ENCODE results near the gene PCGF1. TPM values are rescaled to one million over a fixed set of nuclear protein-coding genes. Genes with fewer than 3 reads are reported as not detected.

The PCGF1 gene
- total RNA-seq, 1 experiment from 2014 or later = 39.9 TPM

DNA sequence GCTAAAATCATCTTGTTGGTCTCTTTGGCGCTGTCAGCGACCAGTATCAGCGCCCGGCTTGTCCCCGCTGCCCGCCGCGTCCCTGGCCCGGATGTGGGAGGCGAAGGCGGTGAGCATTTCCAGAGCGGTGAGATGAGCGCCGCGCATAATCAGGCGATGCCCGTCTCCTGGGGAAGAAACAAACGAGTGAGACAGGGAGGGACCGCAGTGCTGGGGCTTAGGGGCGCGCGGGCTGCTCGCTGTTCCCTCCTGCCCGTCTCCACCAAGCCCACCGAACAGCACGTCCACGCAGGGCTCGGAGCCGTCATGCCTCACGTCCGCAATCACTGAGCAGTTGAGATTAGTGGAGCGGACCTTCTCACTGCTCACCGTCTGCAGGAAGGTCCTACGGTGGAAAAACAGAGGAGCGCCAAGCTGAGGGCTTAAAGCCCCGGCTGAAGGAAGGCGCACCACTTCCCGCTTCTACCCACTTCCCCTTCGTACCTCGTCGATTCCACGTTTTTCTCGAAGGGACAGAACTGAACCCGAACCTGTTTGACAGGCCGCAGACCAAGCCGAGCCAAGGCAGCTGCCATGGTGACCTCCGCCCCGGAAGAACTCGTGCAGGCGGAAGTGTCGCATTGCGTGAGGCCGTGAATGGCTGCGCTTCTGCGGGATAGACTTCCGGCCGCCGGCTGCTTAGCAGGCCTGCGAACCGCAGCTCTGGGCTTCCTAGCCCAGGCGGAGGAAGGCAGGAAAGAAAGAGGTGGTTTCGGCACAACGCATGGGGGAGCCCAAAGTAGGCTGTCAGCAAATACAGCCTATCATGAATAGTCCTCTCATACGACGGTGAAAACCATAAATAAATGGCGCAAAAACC, 35.2 kb downstream of the PCGF1 start, which contains the start of gene MRPL53:
Gene MRPL53, minus strand, starts transcription at position 595 of the 859 bp plus-strand sequence. Its CDS starts 20 bp downstream, at position 575.
- ChIA-PET RAD21 (ENCODE audit: low non-redundant PET in 1 of 2, low total read pairs in 2 of 2, uncharacterized antibody in 2 of 2, unreplicated experiment in 2 of 2) (interaction anchor here in 1 of 2 experiments (0.6 kb wide), 1 partner anchor 57 kb away, joined by 3 read pairs; the partner anchor contains the start of genes AUP1 and HTRA2), POLR2A (interaction anchor here (0.8 to 2.7 kb wide), 6 partner anchors 9 to 58 kb away, joined by 3 to 25 read pairs (median 4); partner anchors contain the start of genes AUP1, CCDC142, HTRA2 and TTC31), CTCF (interaction anchor here (1.5 kb wide), 1 partner anchor 11 kb away, joined by 11 read pairs; the partner anchor contains the start of genes CCDC142 and TTC31)
- H3K79me2 ChIP-seq (ENCODE audit: insufficient read depth, low read length) = peaks cover 10% of the 10 kb centered on the region
- H3K9me2 ChIP-seq (ENCODE audit: insufficient read depth) = no peaks in the 10 kb centered on the region
- intact Hi-C loops (cut with micrococcal nuclease) = no loop called here
- peak; percentile 86 for ATAC-seq
- H3K36me3 ChIP-seq (ENCODE audit: control insufficient read depth in 1 of 2, insufficient read depth in 2 of 2, low read length in 2 of 2) = peaks cover 8 to 17% of the 10 kb centered on the region in 2 experiments; a peak in 2 of 4 replicates
- DNase-seq (ENCODE audit: low read depth, low spot score) = peak; percentile 89
- peaks cover 12 to 18% of the 10 kb centered on the region in 2 experiments; a peak in 3 of 4 replicates for H3K4me1 ChIP-seq (ENCODE audit: control insufficient read depth in 1 of 2, insufficient read depth in 2 of 2, low read length in 2 of 2)
- peak within 1 kb of the TSS; percentile 87 for H3K9ac ChIP-seq (ENCODE audit: low read length)
- H3K27ac ChIP-seq (ENCODE audit: low read depth, low read length) = peak within 1 kb of the TSS; percentile 82
- H3K9me3 ChIP-seq (ENCODE audit: control insufficient read depth in 1 of 2, insufficient read depth in 1 of 2, low read depth in 1 of 2, low read length in 2 of 2) = no peaks in the 10 kb centered on the region
- H3K4me3 ChIP-seq (replicated peaks in 1 of 2; ENCODE audit: low read depth in 1 of 2, low read length in 2 of 2) = peak within 1 kb of the TSS; percentile 94 to 96
- H4K20me1 ChIP-seq (ENCODE audit: insufficient read depth) = no peaks in the 10 kb centered on the region
- H2AFZ ChIP-seq (ENCODE audit: low read depth, low read length, poor library complexity, severe bottlenecking) = no peak within 1 kb of the TSS
- peak within 1 kb of the TSS; percentile 88 for H3K4me2 ChIP-seq (ENCODE audit: low read length)
- TSS peak; percentile 86 for BruUV-seq (replicated peaks)
- H3K27me3 ChIP-seq (ENCODE audit: insufficient read depth, low read length) = no peaks in the 10 kb centered on the region
- TF ChIP-seq ZNF274 (IDR thresholded peaks at IDR 0.05; ENCODE audit: low read depth, low read length) = no peak
- TF ChIP-seq, protein P1, sequence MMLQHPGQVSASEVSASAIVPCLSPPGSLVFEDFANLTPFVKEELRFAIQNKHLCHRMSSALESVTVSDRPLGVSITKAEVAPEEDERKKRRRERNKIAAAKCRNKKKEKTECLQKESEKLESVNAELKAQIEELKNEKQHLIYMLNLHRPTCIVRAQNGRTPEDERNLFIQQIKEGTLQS (IDR thresholded peaks at IDR 0.05) = no peak
- peak; percentile 88 for TF ChIP-seq CBX3 (IDR thresholded peaks at IDR 0.05; ENCODE audit: low read depth)
- peak; percentile 93 for TF ChIP-seq ZFX (IDR thresholded peaks at IDR 0.05)
- peak; percentile 74 for TF ChIP-seq JUND (IDR thresholded peaks at IDR 0.05)
- peak; percentile 20 for TF ChIP-seq TCF7L2 (IDR thresholded peaks at IDR 0.05; ENCODE audit: borderline replicate concordance, extremely low read depth, insufficient read depth, insufficient read length)
- TF ChIP-seq, protein P2, sequence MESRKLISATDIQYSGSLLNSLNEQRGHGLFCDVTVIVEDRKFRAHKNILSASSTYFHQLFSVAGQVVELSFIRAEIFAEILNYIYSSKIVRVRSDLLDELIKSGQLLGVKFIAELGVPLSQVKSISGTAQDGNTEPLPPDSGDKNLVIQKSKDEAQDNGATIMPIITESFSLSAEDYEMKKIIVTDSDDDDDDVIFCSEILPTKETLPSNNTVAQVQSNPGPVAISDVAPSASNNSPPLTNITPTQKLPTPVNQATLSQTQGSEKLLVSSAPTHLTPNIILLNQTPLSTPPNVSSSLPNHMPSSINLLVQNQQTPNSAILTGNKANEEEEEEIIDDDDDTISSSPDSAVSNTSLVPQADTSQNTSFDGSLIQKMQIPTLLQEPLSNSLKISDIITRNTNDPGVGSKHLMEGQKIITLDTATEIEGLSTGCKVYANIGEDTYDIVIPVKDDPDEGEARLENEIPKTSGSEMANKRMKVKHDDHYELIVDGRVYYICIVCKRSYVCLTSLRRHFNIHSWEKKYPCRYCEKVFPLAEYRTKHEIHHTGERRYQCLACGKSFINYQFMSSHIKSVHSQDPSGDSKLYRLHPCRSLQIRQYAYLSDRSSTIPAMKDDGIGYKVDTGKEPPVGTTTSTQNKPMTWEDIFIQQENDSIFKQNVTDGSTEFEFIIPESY (IDR thresholded peaks at IDR 0.05; ENCODE audit: extremely low read depth, insufficient replicate concordance, low read length) = peak; percentile 65
- TF ChIP-seq SIN3A (IDR thresholded peaks at IDR 0.05; ENCODE audit: low read depth) = peak; percentile 85
- TF ChIP-seq, protein P3, sequence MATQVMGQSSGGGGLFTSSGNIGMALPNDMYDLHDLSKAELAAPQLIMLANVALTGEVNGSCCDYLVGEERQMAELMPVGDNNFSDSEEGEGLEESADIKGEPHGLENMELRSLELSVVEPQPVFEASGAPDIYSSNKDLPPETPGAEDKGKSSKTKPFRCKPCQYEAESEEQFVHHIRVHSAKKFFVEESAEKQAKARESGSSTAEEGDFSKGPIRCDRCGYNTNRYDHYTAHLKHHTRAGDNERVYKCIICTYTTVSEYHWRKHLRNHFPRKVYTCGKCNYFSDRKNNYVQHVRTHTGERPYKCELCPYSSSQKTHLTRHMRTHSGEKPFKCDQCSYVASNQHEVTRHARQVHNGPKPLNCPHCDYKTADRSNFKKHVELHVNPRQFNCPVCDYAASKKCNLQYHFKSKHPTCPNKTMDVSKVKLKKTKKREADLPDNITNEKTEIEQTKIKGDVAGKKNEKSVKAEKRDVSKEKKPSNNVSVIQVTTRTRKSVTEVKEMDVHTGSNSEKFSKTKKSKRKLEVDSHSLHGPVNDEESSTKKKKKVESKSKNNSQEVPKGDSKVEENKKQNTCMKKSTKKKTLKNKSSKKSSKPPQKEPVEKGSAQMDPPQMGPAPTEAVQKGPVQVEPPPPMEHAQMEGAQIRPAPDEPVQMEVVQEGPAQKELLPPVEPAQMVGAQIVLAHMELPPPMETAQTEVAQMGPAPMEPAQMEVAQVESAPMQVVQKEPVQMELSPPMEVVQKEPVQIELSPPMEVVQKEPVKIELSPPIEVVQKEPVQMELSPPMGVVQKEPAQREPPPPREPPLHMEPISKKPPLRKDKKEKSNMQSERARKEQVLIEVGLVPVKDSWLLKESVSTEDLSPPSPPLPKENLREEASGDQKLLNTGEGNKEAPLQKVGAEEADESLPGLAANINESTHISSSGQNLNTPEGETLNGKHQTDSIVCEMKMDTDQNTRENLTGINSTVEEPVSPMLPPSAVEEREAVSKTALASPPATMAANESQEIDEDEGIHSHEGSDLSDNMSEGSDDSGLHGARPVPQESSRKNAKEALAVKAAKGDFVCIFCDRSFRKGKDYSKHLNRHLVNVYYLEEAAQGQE (IDR thresholded peaks at IDR 0.05; ENCODE audit: low read depth) = no peak
- TF ChIP-seq FOSL1 (IDR thresholded peaks at IDR 0.05; ENCODE audit: low read depth) = no peak
- TF ChIP-seq CEBPB (IDR thresholded peaks at IDR 0.05; ENCODE audit: low read depth) = no peak
- TF ChIP-seq EZH2phosphoT487 (IDR thresholded peaks at IDR 0.05; ENCODE audit: borderline replicate concordance) = no peak
- no peak for TF ChIP-seq EZH2 (IDR thresholded peaks at IDR 0.05)
- peak; percentile 76 for TF ChIP-seq EGR1 (IDR thresholded peaks at IDR 0.05; ENCODE audit: low read depth)
- TF ChIP-seq SRF (IDR thresholded peaks at IDR 0.05; ENCODE audit: low read depth) = peak; percentile 63; the same call in 1 of the 2 replicates
- TF ChIP-seq ELF1 (IDR thresholded peaks at IDR 0.05; ENCODE audit: borderline replicate concordance, low read depth) = no peak; the same call in 1 of the 2 replicates
- TF ChIP-seq YY1 (IDR thresholded peaks at IDR 0.05; ENCODE audit: extremely low read depth, insufficient replicate concordance, low read depth, low read length) = peak; percentile 96
- no peak for TF ChIP-seq RAD21 (IDR thresholded peaks at IDR 0.05; ENCODE audit: low read depth)
- TF ChIP-seq SP1 (IDR thresholded peaks at IDR 0.05; ENCODE audit: low read depth) = peak; percentile 50
- TF ChIP-seq POLR2AphosphoS5 (IDR thresholded peaks at IDR 0.05; ENCODE audit: low read depth, low read length) = peak; percentile 99
- TF ChIP-seq, protein P4, sequence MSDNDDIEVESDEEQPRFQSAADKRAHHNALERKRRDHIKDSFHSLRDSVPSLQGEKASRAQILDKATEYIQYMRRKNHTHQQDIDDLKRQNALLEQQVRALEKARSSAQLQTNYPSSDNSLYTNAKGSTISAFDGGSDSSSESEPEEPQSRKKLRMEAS (IDR thresholded peaks at IDR 0.05) = peak; percentile 86
